ENCODE data around the gene PRKRA. TPM values are rescaled to one million over a fixed set of nuclear protein-coding genes. Genes with fewer than 3 reads are reported as not detected.

Gene PRKRA
- total and polyA plus RNA-seq, 9 of the 15 experiments (the other 6 are each of a cell fraction or from before 2014, with no cell fraction given), result 14.1 to 78.1 (median 52.3) TPM

- TF ChIP-seq ZNF449 (CRISPR knock-in tag; IDR thresholded peaks at IDR 0.05) (0 out of 2 replicates have a peak, but pooled peaks have one; percentile 34), ZNF766 (CRISPR knock-in tag; conservative IDR thresholded peaks at IDR 0.05) (peak; percentile 60), TBP (optimal IDR thresholded peaks at IDR 0.05; ENCODE audit: low read depth, low read length) (peak; percentile 86), ZNF512 (tag; IDR thresholded peaks at IDR 0.05) (no peak), EP400 (IDR thresholded peaks at IDR 0.05) (peak; percentile 87), MECOM (CRISPR knock-in tag; IDR thresholded peaks at IDR 0.05) (peak; percentile 71), ZNF133 (CRISPR knock-in tag; IDR thresholded peaks at IDR 0.05) (no peak), HNRNPL (IDR thresholded peaks at IDR 0.05; ENCODE audit: low read depth, low read length) (no peak), NFE2L1 (tag; IDR thresholded peaks at IDR 0.05; ENCODE audit: borderline replicate concordance, low read depth) (no peak), ZNF75A (CRISPR knock-in tag; IDR thresholded peaks at IDR 0.05) (no peak), CBX5 (IDR thresholded peaks at IDR 0.05; ENCODE audit: borderline replicate concordance, low read depth) (0 out of 2 replicates have a peak, but pooled peaks have one; percentile 61), ZNF140 (CRISPR knock-in tag; IDR thresholded peaks at IDR 0.05) (no peak), XRCC4 (IDR thresholded peaks at IDR 0.05; ENCODE audit: extremely low read depth, insufficient read depth, insufficient read length) (no peak)
Measured at GRCh38 chr2:178414266-178415247, 36.4 kb downstream of the PRKRA start (continued).

Measured in K562 (cell line).